Right atrium auricular region (tissue), 2 donors: Measurements from ENCODE around the gene ACTL10. TPM values are rescaled to one million over a fixed set of nuclear protein-coding genes. Genes with fewer than 3 reads are reported as not detected.

Experiments
- DNase-seq: peaks from one replicate; pipeline ENCODE4 v3.0.0-alpha.2; 2019; ENCODE audit warnings: low spot score
- H3K27ac ChIP-seq, 2 donors: fragments of 200-600 bp; sonication (generic); 1 replicate in 1 of 2; 2 replicates in 1 of 2; pipeline ENCODE4 v1.5.1; 2016 to 2019
- H3K27me3 ChIP-seq, 2 donors: fragments of 200-600 bp; sonication (generic); one replicate each; pipeline versions ENCODE4 v1.5.1 to v1.6.0; 2017 to 2019
- H3K36me3 ChIP-seq: fragments of 200-600 bp; sonication (generic); one replicate; pipeline ENCODE4 v1.5.1; 2016
- H3K4me1 ChIP-seq, 2 donors: fragments of 200-600 bp; sonication (generic); one replicate each; pipeline versions ENCODE4 v1.5.1 to v1.6.0; 2017 to 2019
- H3K4me3 ChIP-seq, 2 donors: fragments of 200-600 bp; sonication (generic); 1 replicate in 1 of 2; 2 replicates in 1 of 2; pipeline ENCODE4 v1.5.1; 2017 to 2019; ENCODE audit warnings: mild to moderate bottlenecking in 1 of 2, moderate library complexity in 1 of 2
- H3K9me3 ChIP-seq, 2 donors: fragments of 200-600 bp; sonication (generic); one replicate each; pipeline ENCODE4 v1.5.1; 2019
- total RNA-seq, 2 donors: library from RNA; depleted of rRNA; stranded (reverse); fragments of >200 nt; gene quantifications; one replicate each; pipeline ENCODE4 v1.1.0, GENCODE V29; 2016
- TF ChIP-seq, protein P1 (sequence below), 2 donors: fragments of 200-600 bp; sonication (generic); IDR thresholded peaks; one replicate each; pipeline ENCODE4 v1.5.1; 2019; ENCODE audit warnings: antibody characterized with exemption in 2 of 2

ACTL10 gene
- total RNA-seq, 2 donors from 2014 or later = 0.33 to 0.79 TPM

DNA sequence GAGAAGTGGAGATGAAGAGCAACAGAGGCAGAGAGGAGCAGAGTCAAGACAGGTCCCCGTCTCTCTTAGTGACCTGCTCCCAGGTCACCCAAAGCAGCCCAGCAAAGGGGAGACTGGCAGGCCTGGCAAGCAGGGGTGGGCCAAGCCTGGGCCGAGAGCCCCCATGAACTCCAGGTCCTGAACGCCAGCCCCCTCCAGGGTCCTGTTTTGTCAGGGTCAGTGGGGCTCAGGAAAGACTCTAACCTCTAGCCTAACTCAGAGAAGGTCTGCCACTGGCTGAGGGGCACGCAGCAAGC, 6.3 kb downstream of the ACTL10 start:
- no peak for DNase-seq
- Histone ChIP-seq H3K4me1 (peaks cover 0 to 54% of the 10 kb centered on the region in 2 donors), H3K27me3 (no peaks in the 10 kb centered on the region), H3K36me3 (peaks cover 17% of the 10 kb centered on the region), H3K27ac (peak overlapping the region; percentile 89 to 94), H3K9me3 (no peaks in the 10 kb centered on the region), H3K4me3 (peak overlapping the region; percentile 73 to 81)
- TF ChIP-seq, protein P1, sequence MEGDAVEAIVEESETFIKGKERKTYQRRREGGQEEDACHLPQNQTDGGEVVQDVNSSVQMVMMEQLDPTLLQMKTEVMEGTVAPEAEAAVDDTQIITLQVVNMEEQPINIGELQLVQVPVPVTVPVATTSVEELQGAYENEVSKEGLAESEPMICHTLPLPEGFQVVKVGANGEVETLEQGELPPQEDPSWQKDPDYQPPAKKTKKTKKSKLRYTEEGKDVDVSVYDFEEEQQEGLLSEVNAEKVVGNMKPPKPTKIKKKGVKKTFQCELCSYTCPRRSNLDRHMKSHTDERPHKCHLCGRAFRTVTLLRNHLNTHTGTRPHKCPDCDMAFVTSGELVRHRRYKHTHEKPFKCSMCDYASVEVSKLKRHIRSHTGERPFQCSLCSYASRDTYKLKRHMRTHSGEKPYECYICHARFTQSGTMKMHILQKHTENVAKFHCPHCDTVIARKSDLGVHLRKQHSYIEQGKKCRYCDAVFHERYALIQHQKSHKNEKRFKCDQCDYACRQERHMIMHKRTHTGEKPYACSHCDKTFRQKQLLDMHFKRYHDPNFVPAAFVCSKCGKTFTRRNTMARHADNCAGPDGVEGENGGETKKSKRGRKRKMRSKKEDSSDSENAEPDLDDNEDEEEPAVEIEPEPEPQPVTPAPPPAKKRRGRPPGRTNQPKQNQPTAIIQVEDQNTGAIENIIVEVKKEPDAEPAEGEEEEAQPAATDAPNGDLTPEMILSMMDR (IDR thresholded peaks at IDR 0.05) = no peak

DNA sequence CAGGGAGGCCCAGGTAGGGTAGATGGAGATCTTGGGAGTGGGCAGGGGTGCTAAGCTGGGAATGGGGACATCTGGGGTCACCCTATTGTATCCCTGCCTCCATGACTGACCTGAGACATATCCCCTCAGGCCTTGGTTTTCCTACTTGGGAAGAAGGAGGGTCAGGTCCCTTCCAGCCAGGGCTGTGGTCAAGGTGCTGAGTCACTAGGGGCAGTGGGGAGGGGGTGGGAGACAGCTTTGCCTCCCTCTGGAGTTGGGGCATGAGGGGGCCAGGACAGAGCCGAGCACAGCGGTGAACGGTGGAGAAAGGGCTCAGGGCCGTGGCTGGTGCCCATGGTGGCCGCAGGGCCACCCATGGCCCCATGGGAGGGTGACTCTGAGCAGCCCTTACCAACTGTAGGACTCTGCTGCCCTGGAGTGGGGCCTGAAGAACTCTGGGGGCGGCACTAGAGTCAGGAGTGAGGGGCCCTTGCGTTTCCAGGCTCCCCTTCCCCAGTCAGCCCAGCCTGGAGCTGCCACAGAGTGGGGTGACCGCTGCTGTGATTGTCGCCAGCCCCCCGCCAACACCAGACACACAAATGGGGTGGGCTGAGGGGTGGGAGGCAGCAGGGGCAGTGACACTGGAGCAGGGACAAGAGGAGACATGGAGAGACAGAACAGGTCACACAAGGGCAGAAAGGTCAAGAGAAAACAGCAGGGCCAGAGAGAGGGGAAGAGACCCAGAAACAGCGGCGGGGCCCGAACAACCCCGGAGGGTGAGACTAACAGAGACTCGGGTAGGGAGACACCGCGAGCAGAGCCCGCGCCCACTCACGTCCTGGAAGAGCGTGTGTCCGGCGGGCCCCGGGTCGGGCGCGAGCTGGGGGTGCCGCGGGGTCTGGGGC, 6.9 kb downstream of the ACTL10 start:
- Histone ChIP-seq H3K4me3 (peak overlapping the region; percentile 73 to 81), H3K9me3 (no peaks in the 10 kb centered on the region), H3K4me1 (peaks cover 0 to 48% of the 10 kb centered on the region in 2 donors), H3K36me3 (peaks cover 17% of the 10 kb centered on the region), H3K27ac (peak overlapping the region; percentile 89 to 94), H3K27me3 (no peaks in the 10 kb centered on the region)
- no peak for DNase-seq
- TF ChIP-seq, protein P1 (IDR thresholded peaks at IDR 0.05) = no peak

DNA sequence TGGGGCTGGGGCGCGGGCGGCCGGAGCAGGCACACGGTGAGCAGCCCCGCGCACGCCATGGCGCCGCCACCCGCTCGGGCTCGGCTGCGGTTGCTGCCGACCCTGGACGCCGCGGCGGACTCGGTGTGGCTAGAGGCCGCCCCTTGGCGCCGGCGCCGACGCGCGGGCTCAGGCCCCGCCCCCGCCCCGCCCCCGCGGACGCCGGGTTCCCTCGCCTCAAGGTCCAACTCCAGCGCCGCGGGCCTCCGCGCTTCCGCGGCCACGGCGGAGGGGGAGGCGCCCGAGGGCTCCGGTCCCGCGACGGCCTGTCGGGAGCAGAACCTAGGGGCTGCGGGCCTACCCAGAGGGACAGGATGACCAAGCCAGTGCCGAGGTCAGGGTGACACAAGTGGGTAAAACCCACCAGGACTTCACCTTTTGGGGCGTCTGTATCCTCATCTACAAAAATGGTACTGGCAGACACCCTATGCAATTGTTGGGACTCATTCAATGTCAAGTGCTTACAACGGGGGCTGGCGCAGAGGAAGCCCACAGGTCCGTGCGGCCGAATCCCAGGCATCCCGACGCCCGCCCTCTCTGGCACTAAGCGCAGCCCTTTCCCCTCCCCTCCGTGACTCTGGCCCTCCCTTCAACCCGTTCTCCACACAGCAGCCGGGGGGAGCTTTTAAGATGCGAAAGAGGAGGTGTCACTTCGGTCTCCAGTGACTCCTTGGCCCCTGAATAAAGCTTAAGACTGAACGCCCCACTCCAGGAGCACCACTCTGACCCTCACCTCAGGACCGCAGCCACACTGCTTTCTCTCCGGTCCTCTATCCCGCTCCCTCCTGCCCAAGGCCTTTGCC, 7.8 kb downstream of the ACTL10 start, which contains the start of gene NECAB3:
Gene NECAB3, minus strand, starts transcription at position 135 of the 842 bp plus-strand sequence. Its CDS starts 76 bp downstream, at position 59.
- Histone ChIP-seq H3K9me3 (no peaks in the 10 kb centered on the region), H3K27me3 (no peaks in the 10 kb centered on the region), H3K36me3 (peaks cover 17% of the 10 kb centered on the region), H3K4me3 (peak within 1 kb of the TSS; percentile 73 to 81), H3K4me1 (peaks cover 0 to 47% of the 10 kb centered on the region in 2 donors), H3K27ac (peak within 1 kb of the TSS; percentile 89 to 94)
- TF ChIP-seq, protein P1 (IDR thresholded peaks at IDR 0.05) = no peak
- peak; percentile 85 for DNase-seq

DNA sequence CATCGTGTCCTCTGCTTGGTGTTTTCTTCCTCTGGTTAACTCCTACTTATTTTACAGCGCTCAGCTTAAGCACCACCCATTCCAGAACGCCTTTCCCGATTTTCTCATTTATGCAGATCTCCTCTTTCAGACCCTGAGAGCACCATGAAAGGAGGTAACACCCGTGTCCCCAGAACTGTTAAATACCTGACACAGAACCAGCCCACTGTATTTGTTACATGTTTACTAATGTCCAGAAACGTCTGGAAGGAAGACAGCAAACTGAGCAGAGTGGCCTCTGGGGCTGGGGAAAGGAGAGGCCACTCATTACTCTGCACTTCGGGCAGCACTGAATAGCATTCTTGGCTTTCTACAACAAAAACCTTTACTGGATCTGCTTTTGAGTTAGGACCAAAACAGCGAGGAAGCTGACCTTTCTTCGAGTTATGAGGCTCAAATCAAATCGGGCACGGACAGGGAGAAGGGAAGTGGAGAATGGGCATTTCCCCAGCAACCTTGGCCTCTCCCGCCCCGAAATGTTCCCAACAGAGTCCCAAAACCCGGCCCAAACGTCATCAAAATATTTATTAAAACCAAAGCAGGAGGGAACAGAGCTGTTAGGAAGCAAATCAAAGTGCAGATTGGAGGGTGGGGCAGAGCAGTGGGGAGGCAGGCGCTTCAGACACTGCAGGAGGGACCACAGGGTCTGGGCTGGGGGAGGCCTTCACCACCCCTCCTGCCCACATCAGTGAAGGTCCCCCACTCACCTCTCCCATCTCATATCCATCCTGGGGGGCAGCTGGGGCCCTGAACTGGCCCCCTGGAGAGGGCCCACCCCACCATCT, 8.6 kb downstream of the ACTL10 start:
- Histone ChIP-seq H3K27me3 (no peaks in the 10 kb centered on the region), H3K4me1 (peaks cover 0 to 40% of the 10 kb centered on the region in 2 donors)
- DNase-seq = peak; percentile 81

DNA sequence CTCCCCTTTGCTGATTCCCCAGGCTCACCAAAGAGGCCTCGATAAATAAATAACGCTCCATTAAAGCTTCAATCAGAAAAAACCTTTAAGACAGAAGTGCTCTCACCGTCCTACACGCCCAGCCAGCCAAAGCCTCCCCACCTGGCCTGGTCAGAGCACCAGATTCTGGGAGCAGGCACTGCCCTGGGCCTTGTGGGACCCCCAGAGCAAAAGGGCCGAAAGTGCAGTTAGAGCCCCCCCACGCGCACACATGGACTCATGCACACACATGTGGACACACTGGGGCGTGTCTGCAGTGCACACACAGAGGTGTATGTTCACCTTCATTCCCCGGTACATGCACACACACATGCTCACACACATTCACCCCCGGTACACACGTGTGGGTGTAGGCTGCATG, 9.4 kb downstream of the ACTL10 start:
- no peak for DNase-seq
- TF ChIP-seq, protein P1 (IDR thresholded peaks at IDR 0.05) = no peak
- H3K27ac ChIP-seq = peak overlapping the region; percentile 89 to 94
- peaks cover 0 to 40% of the 10 kb centered on the region in 2 donors for H3K4me1 ChIP-seq
- peaks cover 8% of the 10 kb centered on the region for H3K36me3 ChIP-seq
- H3K9me3 ChIP-seq = no peaks in the 10 kb centered on the region
- H3K27me3 ChIP-seq = no peaks in the 10 kb centered on the region
- H3K4me3 ChIP-seq = no peak overlapping the region

More for the DNA sequence above, 8.6 kb downstream of the ACTL10 start:
- Histone ChIP-seq H3K36me3 (peaks cover 16% of the 10 kb centered on the region), H3K27ac (peak overlapping the region; percentile 89 to 94), H3K9me3 (no peaks in the 10 kb centered on the region), H3K4me3 (peak overlapping the region; percentile 41 to 81)
- TF ChIP-seq, protein P1 (IDR thresholded peaks at IDR 0.05) = no peak
